Measurements from ENCODE around the gene DCP2. TPM values are rescaled to one million over a fixed set of nuclear protein-coding genes. Genes with fewer than 3 reads are reported as not detected.

Gene DCP2
- total and polyA plus RNA-seq, 10 of the 15 experiments (the other 5 are each of a cell fraction or from before 2014, with no cell fraction given) = 23.4 to 81.6 (median 47.4) TPM

DNA sequence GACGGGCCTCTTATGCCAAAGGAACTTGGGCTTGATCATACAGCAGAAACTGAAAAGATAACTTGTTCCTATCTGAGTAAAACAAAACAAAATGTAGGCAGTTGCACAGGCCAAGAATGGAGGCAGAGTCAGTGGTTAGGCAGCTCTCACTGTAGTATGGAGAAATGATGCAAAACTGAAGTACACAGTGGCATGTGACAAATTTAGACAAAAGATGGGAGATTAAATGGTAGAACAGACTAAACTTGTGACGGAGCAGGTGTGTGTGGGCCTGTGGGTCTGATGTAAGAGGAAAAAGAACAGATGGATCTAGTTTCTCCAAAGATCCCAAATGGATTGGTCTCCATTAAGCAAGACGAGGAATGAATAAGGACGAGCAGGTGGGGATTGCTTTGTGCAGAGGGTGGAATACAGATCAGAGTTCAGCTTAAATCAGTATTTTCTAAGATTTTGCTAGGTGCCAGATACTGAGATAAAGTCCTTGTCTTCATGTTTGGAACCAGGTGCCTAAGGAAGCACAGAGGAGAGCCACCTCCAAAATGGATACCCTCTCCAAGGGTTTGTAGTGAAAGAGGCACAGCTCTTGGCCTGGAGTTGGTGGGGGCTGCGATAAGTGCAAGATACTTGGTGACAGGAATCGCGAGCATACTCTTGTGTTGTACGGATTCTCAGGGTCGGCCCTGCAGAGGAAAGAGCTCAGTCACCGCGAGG, 722 bp upstream of the DCP2 start (continued):
- no peak for TF ChIP-seq ATF3 (IDR thresholded peaks at IDR 0.05; ENCODE audit: borderline replicate concordance, extremely low read depth, low read depth, low read length)
- no peak for TF ChIP-seq TARDBP (IDR thresholded peaks at IDR 0.05; ENCODE audit: borderline replicate concordance)
- no peak for TF ChIP-seq IRF5 (IDR thresholded peaks at IDR 0.05; ENCODE audit: borderline replicate concordance)
- no peak for TF ChIP-seq RB1 (IDR thresholded peaks at IDR 0.05; ENCODE audit: borderline replicate concordance)
- no peak for TF ChIP-seq ZZZ3 (IDR thresholded peaks at IDR 0.05; ENCODE audit: control insufficient read depth, insufficient read length, low read depth)
- no peak for TF ChIP-seq SKIL (IDR thresholded peaks at IDR 0.05; ENCODE audit: low read depth, poor library complexity, severe bottlenecking)
- TF ChIP-seq JUND (IDR thresholded peaks at IDR 0.05; ENCODE audit: low read depth, low read length) = no peak
- no peak for TF ChIP-seq ATF7 (IDR thresholded peaks at IDR 0.05; ENCODE audit: low read depth)
- no peak for TF ChIP-seq ZNF384 (IDR thresholded peaks at IDR 0.05; ENCODE audit: borderline replicate concordance, low read depth, low read length)
- no peak for TF ChIP-seq STAT3 (IDR thresholded peaks at IDR 0.05; ENCODE audit: low read depth, low read length)
- no peak for TF ChIP-seq E2F8 (IDR thresholded peaks at IDR 0.05; ENCODE audit: low read depth, partially characterized antibody)
- no peak for TF ChIP-seq CEBPB (IDR thresholded peaks at IDR 0.05; ENCODE audit: borderline replicate concordance in 1 of 2, low read depth in 2 of 2, low read length in 2 of 2)
- no peak for TF ChIP-seq POU2F2 (IDR thresholded peaks at IDR 0.05; ENCODE audit: borderline replicate concordance, low read depth, low read length)
- TF ChIP-seq SMAD1 (IDR thresholded peaks at IDR 0.05; ENCODE audit: low read depth, partially characterized antibody) = peak; percentile 49
- TF ChIP-seq PML (IDR thresholded peaks at IDR 0.05; ENCODE audit: low read length) = no peak
- TF ChIP-seq, protein P1, sequence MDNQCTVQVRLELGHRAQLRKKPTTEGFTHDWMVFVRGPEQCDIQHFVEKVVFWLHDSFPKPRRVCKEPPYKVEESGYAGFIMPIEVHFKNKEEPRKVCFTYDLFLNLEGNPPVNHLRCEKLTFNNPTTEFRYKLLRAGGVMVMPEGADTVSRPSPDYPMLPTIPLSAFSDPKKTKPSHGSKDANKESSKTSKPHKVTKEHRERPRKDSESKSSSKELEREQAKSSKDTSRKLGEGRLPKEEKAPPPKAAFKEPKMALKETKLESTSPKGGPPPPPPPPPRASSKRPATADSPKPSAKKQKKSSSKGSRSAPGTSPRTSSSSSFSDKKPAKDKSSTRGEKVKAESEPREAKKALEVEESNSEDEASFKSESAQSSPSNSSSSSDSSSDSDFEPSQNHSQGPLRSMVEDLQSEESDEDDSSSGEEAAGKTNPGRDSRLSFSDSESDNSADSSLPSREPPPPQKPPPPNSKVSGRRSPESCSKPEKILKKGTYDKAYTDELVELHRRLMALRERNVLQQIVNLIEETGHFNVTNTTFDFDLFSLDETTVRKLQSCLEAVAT (IDR thresholded peaks at IDR 0.05) = peak; percentile 21; the same call in 1 of the 2 replicates
- no peak for TF ChIP-seq KDM1A (IDR thresholded peaks at IDR 0.05; ENCODE audit: borderline replicate concordance)
- TF ChIP-seq EP300 (IDR thresholded peaks at IDR 0.05; ENCODE audit: borderline replicate concordance in 1 of 2, control insufficient read depth in 1 of 2, low read depth in 2 of 2, low read length in 2 of 2) = no peak
- no peak for TF ChIP-seq TCF3 (IDR thresholded peaks at IDR 0.05; ENCODE audit: borderline replicate concordance, insufficient read depth, low read depth, low read length)
- TF ChIP-seq WRNIP1 (IDR thresholded peaks at IDR 0.05; ENCODE audit: borderline replicate concordance, low read depth, low read length) = 0 out of 2 replicates have a peak, but pooled peaks have one; percentile 4
- no peak for TF ChIP-seq SPI1 (IDR thresholded peaks at IDR 0.05; ENCODE audit: borderline replicate concordance, insufficient read depth, low read depth, low read length)
